ENCODE data around the gene TBC1D9. TPM values are rescaled to one million over a fixed set of nuclear protein-coding genes. Genes with fewer than 3 reads are reported as not detected.

The TBC1D9 gene
- polyA plus RNA-seq, 1 donor (not counting 4 experiments of a cell fraction or from before 2014, with no cell fraction given), result 11.6 TPM

DNA sequence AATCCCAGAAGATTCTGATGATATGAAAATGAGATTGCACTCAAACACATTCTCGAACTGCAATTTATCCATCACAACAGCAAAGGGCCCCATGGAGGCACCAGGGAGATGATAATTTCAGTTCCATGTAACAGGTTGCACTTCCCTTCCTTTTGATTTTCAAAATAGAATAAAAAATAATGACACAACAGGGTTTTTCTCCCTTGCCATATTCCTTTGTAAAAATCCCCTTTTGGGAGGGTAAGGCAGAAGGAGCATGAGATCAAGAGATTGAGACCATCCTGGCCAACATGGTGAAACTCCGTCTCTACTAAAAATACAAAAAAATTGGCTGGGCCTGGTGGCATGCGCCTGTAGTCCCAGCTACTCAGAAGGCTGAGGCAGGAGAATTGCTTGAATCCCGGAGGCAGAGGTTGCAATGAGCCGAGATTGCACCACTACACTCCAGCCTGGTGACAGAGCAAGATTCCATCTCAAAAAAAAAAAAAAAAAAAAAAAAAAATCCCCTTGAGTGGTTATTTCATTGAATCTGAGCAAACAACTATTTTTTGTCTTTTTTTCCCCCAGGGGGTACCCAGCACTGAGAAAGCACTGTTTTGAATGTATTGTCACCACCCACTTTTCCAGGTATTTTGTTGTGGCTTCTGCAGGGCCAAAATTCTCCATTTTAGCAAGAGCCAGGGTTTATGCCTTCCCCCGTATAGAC, 26.7 kb downstream of the TBC1D9 start:
- TF ChIP-seq EZH2 (IDR thresholded peaks at IDR 0.05; ENCODE audit: low read length), result no peak
- TF ChIP-seq, protein P1, sequence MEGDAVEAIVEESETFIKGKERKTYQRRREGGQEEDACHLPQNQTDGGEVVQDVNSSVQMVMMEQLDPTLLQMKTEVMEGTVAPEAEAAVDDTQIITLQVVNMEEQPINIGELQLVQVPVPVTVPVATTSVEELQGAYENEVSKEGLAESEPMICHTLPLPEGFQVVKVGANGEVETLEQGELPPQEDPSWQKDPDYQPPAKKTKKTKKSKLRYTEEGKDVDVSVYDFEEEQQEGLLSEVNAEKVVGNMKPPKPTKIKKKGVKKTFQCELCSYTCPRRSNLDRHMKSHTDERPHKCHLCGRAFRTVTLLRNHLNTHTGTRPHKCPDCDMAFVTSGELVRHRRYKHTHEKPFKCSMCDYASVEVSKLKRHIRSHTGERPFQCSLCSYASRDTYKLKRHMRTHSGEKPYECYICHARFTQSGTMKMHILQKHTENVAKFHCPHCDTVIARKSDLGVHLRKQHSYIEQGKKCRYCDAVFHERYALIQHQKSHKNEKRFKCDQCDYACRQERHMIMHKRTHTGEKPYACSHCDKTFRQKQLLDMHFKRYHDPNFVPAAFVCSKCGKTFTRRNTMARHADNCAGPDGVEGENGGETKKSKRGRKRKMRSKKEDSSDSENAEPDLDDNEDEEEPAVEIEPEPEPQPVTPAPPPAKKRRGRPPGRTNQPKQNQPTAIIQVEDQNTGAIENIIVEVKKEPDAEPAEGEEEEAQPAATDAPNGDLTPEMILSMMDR (optimal IDR thresholded peaks at IDR 0.05 in 1 of 3, IDR thresholded peaks at IDR 0.05 in 1 of 3, conservative IDR thresholded peaks at IDR 0.05 in 1 of 3; ENCODE audit: extremely low read depth in 1 of 3, insufficient read depth in 2 of 3, low read length in 3 of 3), result no peak
- no peaks in the 10 kb centered on the region for H3K9me3 ChIP-seq (ENCODE audit: control insufficient read depth, low read depth, low read length)
- H3K27me3 ChIP-seq (ENCODE audit: control insufficient read depth, extremely low read depth, insufficient read depth, low read length), result no peaks in the 10 kb centered on the region
- no peak overlapping the region for H3K4me3 ChIP-seq (ENCODE audit: control insufficient read depth in 2 of 3, extremely low read depth in 1 of 3, insufficient read depth in 2 of 3, low read depth in 1 of 3, low read length in 3 of 3)
- peaks cover 10% of the 10 kb centered on the region for H3K4me1 ChIP-seq (ENCODE audit: control insufficient read depth, extremely low read depth, insufficient read depth, low read length)
- dilution Hi-C loops (cut with MboI; ENCODE audit: extremely low pct_ligation_motif_present, low sequenced_read_pairs), result no loop called here
- DNase-seq (ENCODE audit: low read depth, low spot score) (no peak), FAIRE-seq (no peak)
- H3K9me1 ChIP-seq (ENCODE audit: control insufficient read depth, extremely low read depth, insufficient read depth, low read length), result no peaks in the 10 kb centered on the region
- H3K9ac ChIP-seq (ENCODE audit: control insufficient read depth, extremely low read depth, insufficient read depth, low read length), result no peak overlapping the region
- no peak overlapping the region for H3K27ac ChIP-seq (ENCODE audit: control insufficient read depth, insufficient read depth, low read length)
- H3K4me2 ChIP-seq (ENCODE audit: control insufficient read depth, extremely low read depth, insufficient read depth, low read depth, low read length), result no peak overlapping the region
- H4K20me1 ChIP-seq (ENCODE audit: control insufficient read depth, extremely low read depth, insufficient read depth, low read length), result peaks cover 4% of the 10 kb centered on the region
- H3K36me3 ChIP-seq (ENCODE audit: control insufficient read depth in 2 of 2, extremely low read depth in 1 of 2, insufficient read depth in 2 of 2, low read length in 2 of 2), result no peaks in the 10 kb centered on the region
- H3K79me2 ChIP-seq (ENCODE audit: control insufficient read depth, insufficient read depth, low read length), result peaks cover 5% of the 10 kb centered on the region
- H2AFZ ChIP-seq (ENCODE audit: control insufficient read depth, low read length), result no peak overlapping the region

DNA sequence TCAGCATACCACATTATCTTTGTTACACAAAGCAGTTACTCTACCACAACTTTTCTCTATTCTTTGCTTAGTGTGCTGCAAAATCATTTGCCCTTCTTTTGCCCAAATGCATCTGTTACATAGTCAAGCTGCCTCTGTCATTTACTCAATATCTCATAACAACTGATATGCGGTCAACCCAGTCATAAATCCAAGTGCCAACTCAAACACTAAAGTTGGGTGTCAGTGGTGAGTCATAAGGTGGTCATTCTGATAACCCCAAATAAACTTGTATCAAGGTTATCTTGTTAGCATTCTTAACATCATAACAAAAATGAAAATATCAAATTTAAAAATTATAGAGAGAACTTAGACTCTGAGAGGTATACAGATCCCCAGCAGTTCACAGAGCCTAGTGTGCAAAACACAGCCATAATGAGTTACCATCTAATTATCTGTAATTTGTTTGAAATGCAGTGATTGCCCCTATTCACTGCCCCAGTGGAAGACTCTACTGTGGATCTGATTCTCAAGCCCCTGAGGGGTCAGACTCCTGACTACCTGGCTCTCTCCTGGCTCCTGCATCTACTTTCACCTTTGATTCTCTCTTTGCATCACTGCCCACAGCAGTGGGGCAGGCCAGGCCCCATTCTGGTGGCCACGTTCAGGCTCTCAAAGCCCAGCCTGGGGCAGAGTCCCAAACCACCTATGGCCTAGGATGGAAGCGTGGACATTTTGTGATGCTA, 29.2 kb downstream of the TBC1D9 start:
- Histone ChIP-seq H3K27ac (ENCODE audit: control insufficient read depth, insufficient read depth, low read length) (no peak overlapping the region), H4K20me1 (ENCODE audit: control insufficient read depth, extremely low read depth, insufficient read depth, low read length) (peaks cover 4% of the 10 kb centered on the region), H2AFZ (ENCODE audit: control insufficient read depth, low read length) (no peak overlapping the region), H3K4me3 (ENCODE audit: control insufficient read depth in 2 of 3, extremely low read depth in 1 of 3, insufficient read depth in 2 of 3, low read depth in 1 of 3, low read length in 3 of 3) (no peak overlapping the region), H3K4me2 (ENCODE audit: control insufficient read depth, extremely low read depth, insufficient read depth, low read depth, low read length) (no peak overlapping the region), H3K9ac (ENCODE audit: control insufficient read depth, extremely low read depth, insufficient read depth, low read length) (no peak overlapping the region), H3K9me3 (ENCODE audit: control insufficient read depth, low read depth, low read length) (no peaks in the 10 kb centered on the region), H3K79me2 (ENCODE audit: control insufficient read depth, insufficient read depth, low read length) (peaks cover 5% of the 10 kb centered on the region), H3K4me1 (ENCODE audit: control insufficient read depth, extremely low read depth, insufficient read depth, low read length) (peaks cover 5% of the 10 kb centered on the region), H3K9me1 (ENCODE audit: control insufficient read depth, extremely low read depth, insufficient read depth, low read length) (no peaks in the 10 kb centered on the region), H3K36me3 (ENCODE audit: control insufficient read depth in 2 of 2, extremely low read depth in 1 of 2, insufficient read depth in 2 of 2, low read length in 2 of 2) (no peaks in the 10 kb centered on the region), H3K27me3 (ENCODE audit: control insufficient read depth, extremely low read depth, insufficient read depth, low read length) (no peaks in the 10 kb centered on the region)
- TF ChIP-seq EZH2 (IDR thresholded peaks at IDR 0.05; ENCODE audit: low read length), result no peak
- TF ChIP-seq, protein P1 (optimal IDR thresholded peaks at IDR 0.05 in 1 of 3, IDR thresholded peaks at IDR 0.05 in 1 of 3, conservative IDR thresholded peaks at IDR 0.05 in 1 of 3; ENCODE audit: extremely low read depth in 1 of 3, insufficient read depth in 2 of 3, low read length in 3 of 3), result no peak
- dilution Hi-C loops (cut with MboI; ENCODE audit: extremely low pct_ligation_motif_present, low sequenced_read_pairs), result no loop called here
- DNase-seq (ENCODE audit: low read depth, low spot score), result no peak
- no peak for FAIRE-seq
